ENCODE data around the gene SLC1A3.

SLC1A3 gene

GRCh38 chr5:36691226-36691625 is 84.8 kb downstream of the SLC1A3 start:
- Histone ChIP-seq H3K4me1 (ENCODE audit: control insufficient read depth, insufficient read depth, low read length) (peaks cover 34% of the 10 kb centered on the region), H3K27me3 (replicated peaks; ENCODE audit: control insufficient read depth, insufficient read depth, low read length) (peaks cover under 1% of the 10 kb centered on the region), H3K4me3 (ENCODE audit: low read length) (no peak overlapping the region), H3K36me3 (ENCODE audit: control insufficient read depth, insufficient read depth, low read length, severe bottlenecking) (peaks cover 8% of the 10 kb centered on the region), H3K9me3 (ENCODE audit: control insufficient read depth, low read length) (no peaks in the 10 kb centered on the region), H3K9ac (ENCODE audit: low read length) (peak overlapping the region; percentile 5)
- DNase-seq (ENCODE audit: low read depth), result no peak

- Histone ChIP-seq H3K4me1 (ENCODE audit: control insufficient read depth, insufficient read depth, low read length) (peaks cover 34% of the 10 kb centered on the region), H3K4me3 (ENCODE audit: low read length) (no peak overlapping the region), H3K27me3 (replicated peaks; ENCODE audit: control insufficient read depth, insufficient read depth, low read length) (peaks cover 4% of the 10 kb centered on the region), H3K9ac (ENCODE audit: low read length) (peak overlapping the region; percentile 58), H3K9me3 (ENCODE audit: control insufficient read depth, low read length) (no peaks in the 10 kb centered on the region), H3K36me3 (ENCODE audit: control insufficient read depth, insufficient read depth, low read length, severe bottlenecking) (peaks cover 3% of the 10 kb centered on the region)
- DNase-seq (ENCODE audit: low read depth), result peak; percentile 29
Measured at GRCh38 chr5:36691696-36692371, 85.4 kb downstream of the SLC1A3 start.

DNA sequence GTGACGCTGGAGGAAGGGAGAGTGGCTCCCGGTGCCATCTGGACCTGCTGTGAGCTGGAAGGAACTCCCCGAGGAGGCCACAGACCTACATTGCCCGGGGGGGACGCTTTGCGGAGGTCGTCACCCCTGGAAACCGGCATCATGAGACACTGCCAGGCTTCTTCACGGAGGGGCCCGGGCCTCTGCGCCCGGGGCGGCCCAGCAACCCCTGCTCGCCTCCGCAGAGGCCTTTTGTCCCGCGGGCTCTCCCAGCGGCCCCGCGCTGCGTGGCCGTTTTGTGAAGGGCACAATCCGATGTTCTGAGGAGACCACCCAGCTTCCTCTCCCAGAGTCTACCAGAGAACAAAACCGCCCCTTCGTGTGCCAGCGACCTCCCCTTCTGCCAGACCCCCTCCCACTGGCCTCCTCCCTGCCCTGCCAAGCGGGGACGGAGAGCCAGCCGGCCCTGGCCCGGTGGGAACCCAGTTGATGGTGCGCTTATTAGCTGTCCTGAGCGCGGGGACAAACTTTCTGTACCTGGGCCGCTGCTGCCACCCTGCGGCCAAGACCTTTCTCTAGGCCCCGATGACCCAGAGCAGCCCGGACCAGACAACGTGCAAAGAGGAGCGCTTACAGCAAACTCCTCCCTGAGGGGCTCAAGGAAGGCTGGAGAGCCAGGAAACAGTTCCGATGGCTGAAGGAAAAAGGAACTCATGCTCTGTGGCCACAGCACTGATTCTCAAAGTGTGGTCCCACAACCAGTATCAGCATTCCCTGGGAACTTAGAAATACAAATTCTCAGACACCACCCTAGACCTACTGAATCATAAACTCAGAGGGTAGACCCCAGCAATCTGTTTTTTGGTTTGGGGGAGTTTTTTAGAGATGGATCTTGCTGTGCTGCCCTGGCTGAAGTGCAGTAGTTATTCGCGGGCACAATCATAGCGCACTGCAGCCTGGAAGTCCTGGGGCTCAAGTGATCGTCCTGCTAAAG is 86.7 kb downstream of the SLC1A3 start:
- peak overlapping the region; percentile 58 for H3K9ac ChIP-seq (ENCODE audit: low read length)
- peak; percentile 75 for DNase-seq (ENCODE audit: low read depth)
- H3K4me1 ChIP-seq (ENCODE audit: control insufficient read depth, insufficient read depth, low read length), result peaks cover 34% of the 10 kb centered on the region
- no peaks in the 10 kb centered on the region for H3K36me3 ChIP-seq (ENCODE audit: control insufficient read depth, insufficient read depth, low read length, severe bottlenecking)
- no peaks in the 10 kb centered on the region for H3K9me3 ChIP-seq (ENCODE audit: control insufficient read depth, low read length)
- peak overlapping the region; percentile 56 for H3K4me3 ChIP-seq (ENCODE audit: low read length)
- peaks cover 4% of the 10 kb centered on the region for H3K27me3 ChIP-seq (replicated peaks; ENCODE audit: control insufficient read depth, insufficient read depth, low read length)

- peaks cover 4% of the 10 kb centered on the region for H3K27me3 ChIP-seq (replicated peaks; ENCODE audit: control insufficient read depth, insufficient read depth, low read length)
- DNase-seq (ENCODE audit: low read depth), result no peak
- H3K4me1 ChIP-seq (ENCODE audit: control insufficient read depth, insufficient read depth, low read length), result peaks cover 34% of the 10 kb centered on the region
- H3K9ac ChIP-seq (ENCODE audit: low read length), result no peak overlapping the region
- H3K36me3 ChIP-seq (ENCODE audit: control insufficient read depth, insufficient read depth, low read length, severe bottlenecking), result no peaks in the 10 kb centered on the region
- H3K9me3 ChIP-seq (ENCODE audit: control insufficient read depth, low read length), result no peaks in the 10 kb centered on the region
- no peak overlapping the region for H3K4me3 ChIP-seq (ENCODE audit: low read length)
Measured at GRCh38 chr5:36694351-36694750, 87.9 kb downstream of the SLC1A3 start.

- no peaks in the 10 kb centered on the region for H3K9me3 ChIP-seq (ENCODE audit: control insufficient read depth, low read length)
- DNase-seq (ENCODE audit: low read depth), result peak; percentile 76
- peaks cover 9% of the 10 kb centered on the region for H3K27me3 ChIP-seq (replicated peaks; ENCODE audit: control insufficient read depth, insufficient read depth, low read length)
- no peak overlapping the region for H3K9ac ChIP-seq (ENCODE audit: low read length)
- no peak overlapping the region for H3K4me3 ChIP-seq (ENCODE audit: low read length)
- no peaks in the 10 kb centered on the region for H3K36me3 ChIP-seq (ENCODE audit: control insufficient read depth, insufficient read depth, low read length, severe bottlenecking)
- peaks cover 26% of the 10 kb centered on the region for H3K4me1 ChIP-seq (ENCODE audit: control insufficient read depth, insufficient read depth, low read length)
Measured at GRCh38 chr5:36696059-36696673, 89.8 kb downstream of the SLC1A3 start.

- Histone ChIP-seq H3K36me3 (ENCODE audit: control insufficient read depth, insufficient read depth, low read length, severe bottlenecking) (no peaks in the 10 kb centered on the region), H3K4me1 (ENCODE audit: control insufficient read depth, insufficient read depth, low read length) (peaks cover 14% of the 10 kb centered on the region), H3K9me3 (ENCODE audit: control insufficient read depth, low read length) (no peaks in the 10 kb centered on the region), H3K27me3 (replicated peaks; ENCODE audit: control insufficient read depth, insufficient read depth, low read length) (peaks cover 15% of the 10 kb centered on the region), H3K9ac (ENCODE audit: low read length) (no peak overlapping the region), H3K4me3 (ENCODE audit: low read length) (no peak overlapping the region)
- DNase-seq (ENCODE audit: low read depth), result no peak
Measured at GRCh38 chr5:36698031-36698430, 91.6 kb downstream of the SLC1A3 start.

DNA sequence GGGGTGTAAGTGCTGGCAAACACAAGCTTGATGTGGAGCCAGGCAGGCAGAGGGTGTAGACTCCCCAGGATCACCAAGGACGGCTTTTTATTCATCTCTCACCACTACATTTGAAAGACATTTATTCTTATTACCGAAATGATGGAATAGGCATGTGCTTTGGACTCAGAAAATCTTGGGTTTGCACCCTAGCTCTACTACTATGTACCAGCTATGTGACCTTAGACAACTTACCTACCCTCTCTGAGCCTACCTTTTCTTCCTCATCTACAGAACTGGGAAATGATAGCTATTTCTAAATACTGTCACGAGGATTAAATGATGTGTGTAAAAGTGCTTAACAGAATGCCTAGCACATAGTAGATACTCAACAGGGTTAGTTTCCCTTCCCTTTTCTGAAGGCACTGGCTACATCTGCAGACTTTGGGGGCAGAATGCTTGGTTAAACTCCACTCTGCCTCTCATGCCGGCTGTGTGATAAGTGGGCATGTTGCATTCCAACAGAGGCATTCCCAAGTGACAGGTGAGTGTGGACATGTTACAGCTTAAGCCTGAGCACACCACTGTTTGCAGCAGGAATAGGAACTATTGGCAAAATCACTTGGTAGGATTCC is 94.8 kb downstream of the SLC1A3 start:
- Histone ChIP-seq H3K36me3 (ENCODE audit: control insufficient read depth, insufficient read depth, low read length, severe bottlenecking) (no peaks in the 10 kb centered on the region), H3K9ac (ENCODE audit: low read length) (no peak overlapping the region), H3K4me1 (ENCODE audit: control insufficient read depth, insufficient read depth, low read length) (peaks cover 37% of the 10 kb centered on the region), H3K27me3 (replicated peaks; ENCODE audit: control insufficient read depth, insufficient read depth, low read length) (peaks cover 15% of the 10 kb centered on the region), H3K9me3 (ENCODE audit: control insufficient read depth, low read length) (no peaks in the 10 kb centered on the region), H3K4me3 (ENCODE audit: low read length) (no peak overlapping the region)
- DNase-seq (ENCODE audit: low read depth), result no peak

DNA sequence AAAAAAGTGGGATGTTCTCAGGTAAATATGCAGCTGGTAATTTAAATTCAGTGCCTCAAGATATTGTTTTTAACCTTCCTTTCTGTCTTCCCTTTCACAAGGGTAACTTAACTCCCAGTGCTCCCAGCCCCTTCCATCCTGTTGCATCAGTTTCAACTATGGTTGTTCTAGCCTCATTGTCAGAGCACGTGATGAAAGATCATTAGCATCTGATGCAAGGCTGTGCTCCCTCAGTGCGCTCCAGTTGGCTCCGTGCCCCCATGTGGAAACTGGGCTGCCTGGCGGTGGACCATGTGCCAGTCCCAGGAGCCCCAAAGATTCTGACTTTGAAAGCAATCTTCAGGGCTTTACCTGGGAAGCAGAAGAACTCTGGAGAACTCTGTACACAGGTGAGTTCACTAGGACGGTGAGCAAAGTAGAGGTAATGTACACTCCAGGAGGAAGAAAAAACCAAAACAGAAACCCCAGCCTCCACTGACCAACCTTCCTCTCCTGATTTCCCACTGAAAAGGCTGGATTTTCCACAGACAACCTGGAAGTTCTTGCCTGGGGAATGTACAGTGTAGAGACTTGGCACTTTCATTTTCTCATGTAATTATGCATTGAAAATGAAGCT is 96.9 kb downstream of the SLC1A3 start:
- H3K9me3 ChIP-seq (ENCODE audit: control insufficient read depth, low read length), result peaks cover 10% of the 10 kb centered on the region
- H3K27me3 ChIP-seq (replicated peaks; ENCODE audit: control insufficient read depth, insufficient read depth, low read length), result peaks cover 12% of the 10 kb centered on the region
- H3K36me3 ChIP-seq (ENCODE audit: control insufficient read depth, insufficient read depth, low read length, severe bottlenecking), result no peaks in the 10 kb centered on the region
- H3K4me1 ChIP-seq (ENCODE audit: control insufficient read depth, insufficient read depth, low read length), result peaks cover 41% of the 10 kb centered on the region
- H3K9ac ChIP-seq (ENCODE audit: low read length), result no peak overlapping the region
- DNase-seq (ENCODE audit: low read depth), result no peak
- no peak overlapping the region for H3K4me3 ChIP-seq (ENCODE audit: low read length)

DNA sequence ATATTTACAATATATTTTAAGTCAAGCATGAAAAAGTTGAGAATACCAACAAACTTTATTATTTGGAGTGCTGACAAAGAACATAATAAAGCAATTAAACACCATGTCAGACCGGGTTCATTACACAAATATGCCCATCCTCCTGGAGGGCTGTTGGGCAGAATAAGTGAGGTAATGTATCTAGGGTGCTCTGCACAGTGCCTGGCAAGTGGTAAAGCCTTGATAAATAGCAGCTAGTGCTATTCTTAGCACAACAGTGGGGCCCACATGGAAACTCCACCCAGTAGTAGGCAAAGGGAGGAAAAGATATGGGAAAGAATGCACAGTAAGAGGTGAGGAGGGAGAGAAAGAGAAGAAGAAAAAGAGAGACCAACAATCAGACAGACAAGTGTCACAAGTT is 97.7 kb downstream of the SLC1A3 start:
- Histone ChIP-seq H3K36me3 (ENCODE audit: control insufficient read depth, insufficient read depth, low read length, severe bottlenecking) (no peaks in the 10 kb centered on the region), H3K27me3 (replicated peaks; ENCODE audit: control insufficient read depth, insufficient read depth, low read length) (peaks cover 12% of the 10 kb centered on the region), H3K4me1 (ENCODE audit: control insufficient read depth, insufficient read depth, low read length) (peaks cover 41% of the 10 kb centered on the region), H3K4me3 (ENCODE audit: low read length) (peak overlapping the region; percentile 11), H3K9me3 (ENCODE audit: control insufficient read depth, low read length) (peaks cover 10% of the 10 kb centered on the region), H3K9ac (ENCODE audit: low read length) (no peak overlapping the region)
- no peak for DNase-seq (ENCODE audit: low read depth)

GRCh38 chr5:36705055-36705454 is 98.6 kb downstream of the SLC1A3 start:
- Histone ChIP-seq H3K4me1 (ENCODE audit: control insufficient read depth, insufficient read depth, low read length) (peaks cover 41% of the 10 kb centered on the region), H3K36me3 (ENCODE audit: control insufficient read depth, insufficient read depth, low read length, severe bottlenecking) (no peaks in the 10 kb centered on the region), H3K27me3 (replicated peaks; ENCODE audit: control insufficient read depth, insufficient read depth, low read length) (peaks cover 12% of the 10 kb centered on the region), H3K9me3 (ENCODE audit: control insufficient read depth, low read length) (peaks cover 10% of the 10 kb centered on the region), H3K9ac (ENCODE audit: low read length) (no peak overlapping the region), H3K4me3 (ENCODE audit: low read length) (no peak overlapping the region)
- DNase-seq (ENCODE audit: low read depth), result no peak
